Pancreas (tissue), 10 donors: ENCODE data around the gene ENAM. TPM values are rescaled to one million over a fixed set of nuclear protein-coding genes. Genes with fewer than 3 reads are reported as not detected.

Experiments used
- ATAC-seq, 4 donors: fragments of 200-7000 bp; cut with Tn5 transposase; one replicate each; pipeline versions ENCODE4 v1.8.0 to v1.9.1; 2020; ENCODE audit warnings: mild to moderate bottlenecking in 4 of 4, moderate library complexity in 4 of 4
- DNase-seq, 6 donors: peaks; one replicate each; pipeline ENCODE4 v3.0.0-alpha.2; 2020
- FAIRE-seq: peaks from 2 replicates; lab custom pipeline; 2012; peaks lifted over from hg19 to GRCh38; lab: Jason Lieb, UNC
- H3K27ac ChIP-seq, 4 donors: fragments of 200-600 bp; sonication (generic); 1 replicate in 3 of 4; 2 replicates in 1 of 4; pipeline versions ENCODE4 v1.5.0 to v1.8.0; 2020
- H3K27me3 ChIP-seq, 4 donors: fragments of 200-600 bp; one replicate each; pipeline ENCODE4 v1.8.0; 2021
- H3K36me3 ChIP-seq, 3 donors: fragments of 200-600 bp; sonication (generic) in 1 of 3; one replicate each; pipeline versions ENCODE4 v1.5.0 to v1.8.0; 2020 to 2021
- H3K4me1 ChIP-seq, 3 donors: fragments of 200-600 bp; one replicate each; pipeline ENCODE4 v1.8.0; 2021
- H3K4me3 ChIP-seq, 4 donors: fragments of 200-600 bp; sonication (generic) in 2 of 4; one replicate each; pipeline versions ENCODE4 v1.5.0 to v1.8.0; 2020 to 2021
- H3K9me3 ChIP-seq, 4 donors: fragments of 200-600 bp; one replicate each; pipeline ENCODE4 v1.8.0; 2021
- WGBS, 2 donors: extraction: QIAGEN DNeasy Blood & Tissue Kit; methylation state at CpG; one replicate each; pipeline ENCODE4 v1.1.7; 2013; 5-methylcytosine and 5-hydroxymethylcytosine counted together
- intact Hi-C, 3 donors: fragments of 100-400 bp; cut with DNase I; formaldehyde crosslinking; loops; one replicate each; pipeline versions ENCODE4 v1.11.1 to v1.14.2; 2022
- polyA plus RNA-seq, 2 donors: library from polyadenylated mRNA; stranded (reverse); fragments of 200-250 nt; gene quantifications; one replicate each; pipeline ENCODE4 v1.2.3, GENCODE V29; 2013
- total RNA-seq, 6 donors: library from RNA; stranded (reverse); fragmentation: NEBNext Ultra II Directional in 4 of 6; extraction: Animal tissue kit (Norgen Biotek cat#: 25700) in 4 of 6; gene quantifications; one replicate each; pipeline versions ENCODE4 v1.2.1 to v1.2.4, GENCODE V29; 2021 to 2023
- TF ChIP-seq, protein P1 (sequence below), 4 donors: fragments of 200-600 bp; sonication (generic) in 3 of 4; IDR thresholded peaks; one replicate each; pipeline versions ENCODE4 v1.5.0 to v1.8.0; 2021; ENCODE audit warnings: antibody characterized with exemption in 4 of 4
- donor health status: healthy with polysubstance abuse.
- donor health status: DM: no; HTN: no; CAD: no; lungs with moderate emphysema.
- donor health status: DM: no; HTN: no; CAD: no.
- donor health status: control.
- donor health status: control.
- donor health status: Bipolar disorder and iron deficiency.
- donor health status: DM: yes; HTN: yes; CAD: no.
- donor health status: DM: no; HTN: no; CAD: no.
- donor health status: DM: no; HTN: no; CAD: no.
- donor health status: DM: yes; HTN: yes; CAD: no.

ENAM gene
- total and polyA plus RNA-seq, 8 donors, result 0.57 to 3.2 (median 1.3) TPM

DNA sequence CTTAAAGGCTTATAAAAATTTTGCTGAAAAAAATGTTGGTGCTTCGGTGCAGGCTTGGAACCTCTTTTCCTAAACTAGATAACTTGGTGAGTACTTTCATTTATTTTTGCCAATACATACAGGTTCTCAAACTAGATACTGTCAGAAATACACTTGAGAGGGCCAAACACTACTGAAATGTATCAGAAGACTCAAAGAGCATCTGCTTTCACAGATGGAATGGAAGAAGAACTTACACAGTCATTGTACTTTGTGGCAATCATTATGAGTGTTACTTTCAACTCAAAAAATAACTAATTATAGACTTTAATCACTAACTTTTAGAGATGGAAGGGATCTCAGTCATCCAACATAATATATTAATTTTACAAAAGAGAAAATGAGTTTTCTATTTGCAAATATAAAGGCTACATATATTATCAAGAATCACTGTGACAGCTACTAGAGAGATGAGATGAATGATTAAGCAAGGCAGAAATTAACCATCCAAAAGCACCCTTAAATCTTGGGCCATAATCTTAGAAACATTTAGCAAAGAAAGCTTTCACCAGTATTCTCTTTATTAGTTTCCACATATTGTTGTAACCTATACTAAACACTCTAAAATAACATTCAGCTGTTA, 1.0 kb downstream of the ENAM start:
- Histone ChIP-seq H3K27ac (no peak overlapping the region), H3K36me3 (no peaks in the 10 kb centered on the region), H3K4me3 (no peak overlapping the region), H3K9me3 (no peaks in the 10 kb centered on the region), H3K4me1 (no peaks in the 10 kb centered on the region), H3K27me3 (no peaks in the 10 kb centered on the region)
- intact Hi-C loops, result no loop called here
- DNase-seq (no peak), FAIRE-seq (no peak), ATAC-seq (no peak)
- TF ChIP-seq, protein P1, sequence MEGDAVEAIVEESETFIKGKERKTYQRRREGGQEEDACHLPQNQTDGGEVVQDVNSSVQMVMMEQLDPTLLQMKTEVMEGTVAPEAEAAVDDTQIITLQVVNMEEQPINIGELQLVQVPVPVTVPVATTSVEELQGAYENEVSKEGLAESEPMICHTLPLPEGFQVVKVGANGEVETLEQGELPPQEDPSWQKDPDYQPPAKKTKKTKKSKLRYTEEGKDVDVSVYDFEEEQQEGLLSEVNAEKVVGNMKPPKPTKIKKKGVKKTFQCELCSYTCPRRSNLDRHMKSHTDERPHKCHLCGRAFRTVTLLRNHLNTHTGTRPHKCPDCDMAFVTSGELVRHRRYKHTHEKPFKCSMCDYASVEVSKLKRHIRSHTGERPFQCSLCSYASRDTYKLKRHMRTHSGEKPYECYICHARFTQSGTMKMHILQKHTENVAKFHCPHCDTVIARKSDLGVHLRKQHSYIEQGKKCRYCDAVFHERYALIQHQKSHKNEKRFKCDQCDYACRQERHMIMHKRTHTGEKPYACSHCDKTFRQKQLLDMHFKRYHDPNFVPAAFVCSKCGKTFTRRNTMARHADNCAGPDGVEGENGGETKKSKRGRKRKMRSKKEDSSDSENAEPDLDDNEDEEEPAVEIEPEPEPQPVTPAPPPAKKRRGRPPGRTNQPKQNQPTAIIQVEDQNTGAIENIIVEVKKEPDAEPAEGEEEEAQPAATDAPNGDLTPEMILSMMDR (IDR thresholded peaks at IDR 0.05), result no peak
- 87 to 93% methylated on average over 1 of the region's 1 CpG for WGBS, 2 donors

DNA sequence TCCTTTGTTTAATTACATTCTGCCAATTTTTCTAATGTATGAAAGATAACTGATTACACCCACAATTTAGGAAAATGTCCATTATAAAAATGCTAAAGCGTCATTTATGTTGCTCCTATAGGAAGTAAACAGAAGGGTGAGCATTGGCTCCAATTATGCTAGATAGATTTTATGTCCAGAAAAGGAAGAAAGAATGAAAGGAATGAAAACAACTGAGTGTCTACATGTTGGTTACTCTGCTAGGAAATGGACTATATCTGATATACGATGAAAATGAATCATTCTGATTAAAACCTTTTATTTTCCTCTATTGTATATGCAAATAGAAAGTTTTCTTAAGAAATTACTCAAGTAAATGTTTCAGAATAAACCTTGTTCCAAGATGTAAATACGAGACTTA, 1.6 kb downstream of the ENAM start:
- FAIRE-seq (no peak), DNase-seq (no peak), ATAC-seq (no peak)
- no peaks in the 10 kb centered on the region for H3K4me1 ChIP-seq
- no peaks in the 10 kb centered on the region for H3K36me3 ChIP-seq
- no peak overlapping the region for H3K4me3 ChIP-seq
- TF ChIP-seq, protein P1 (IDR thresholded peaks at IDR 0.05), result no peak
- H3K9me3 ChIP-seq, result no peaks in the 10 kb centered on the region
- WGBS, 2 donors, result 75 to 81% methylated on average over 3 of the region's 3 CpGs
- H3K27me3 ChIP-seq, result no peaks in the 10 kb centered on the region
- intact Hi-C loops, result no loop called here
- no peak overlapping the region for H3K27ac ChIP-seq

DNA sequence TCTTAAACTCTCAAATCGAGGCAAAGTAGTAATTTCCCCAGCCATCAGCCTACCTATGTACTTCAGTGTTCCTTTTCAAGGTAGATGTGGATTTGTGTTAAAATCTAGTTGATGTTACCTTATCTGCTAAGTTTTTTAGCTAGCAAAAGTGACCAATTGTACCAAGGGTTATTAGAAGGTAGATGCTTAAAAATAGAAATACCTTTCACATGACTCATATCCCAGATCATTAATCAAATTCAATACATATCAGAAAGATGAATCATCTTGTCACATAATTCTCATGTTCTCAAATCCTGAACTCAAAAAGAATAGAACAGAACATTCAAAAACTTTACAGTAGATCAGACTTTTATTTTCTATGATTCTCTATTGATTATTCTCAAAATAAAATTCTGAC, 3.5 kb downstream of the ENAM start:
- 59 to 76% methylated on average over 1 of the region's 1 CpG for WGBS, 2 donors
- no peak for FAIRE-seq
- H3K4me3 ChIP-seq, result no peak overlapping the region
- no peaks in the 10 kb centered on the region for H3K9me3 ChIP-seq
- H3K27me3 ChIP-seq, result no peaks in the 10 kb centered on the region
- H3K27ac ChIP-seq, result no peak overlapping the region
- TF ChIP-seq, protein P1 (IDR thresholded peaks at IDR 0.05), result no peak
- no peak for DNase-seq
- peaks cover 0 to 5% (median 4%) of the 10 kb centered on the region in 3 donors for H3K4me1 ChIP-seq
- intact Hi-C loops, result no loop called here
- no peaks in the 10 kb centered on the region for H3K36me3 ChIP-seq
- peak in 2 of 4 donors; percentile 15 to 29 for ATAC-seq

DNA sequence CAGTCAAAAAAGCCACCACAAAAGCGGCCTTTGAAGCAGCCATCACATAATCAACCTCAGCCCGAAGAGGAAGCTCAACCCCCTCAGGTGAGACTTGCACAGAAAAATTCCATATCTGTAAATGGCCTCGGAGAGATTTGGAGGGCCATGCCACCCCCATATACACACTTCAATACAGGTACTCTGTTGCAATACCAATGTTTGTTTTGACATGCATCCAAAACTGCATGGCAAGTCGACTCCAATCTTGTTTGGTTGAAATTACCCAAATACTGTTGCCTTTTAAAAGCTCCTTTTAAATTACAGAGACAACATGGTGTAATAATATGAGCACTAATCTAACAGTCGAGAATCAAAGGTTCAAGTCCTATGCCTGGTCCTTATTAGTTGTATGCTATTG, 5.9 kb downstream of the ENAM start:
- Histone ChIP-seq H3K36me3 (no peaks in the 10 kb centered on the region), H3K4me1 (peaks cover 0 to 8% (median 7%) of the 10 kb centered on the region in 3 donors), H3K4me3 (no peak overlapping the region), H3K27ac (no peak overlapping the region), H3K27me3 (no peaks in the 10 kb centered on the region), H3K9me3 (no peaks in the 10 kb centered on the region)
- DNase-seq, result no peak
- FAIRE-seq, result no peak
- intact Hi-C loops, result no loop called here
- 53 to 54% methylated on average over 5 of the region's 5 CpGs for WGBS, 2 donors
- TF ChIP-seq, protein P1 (IDR thresholded peaks at IDR 0.05), result no peak
- ATAC-seq, result peak in 1 of 4 donors; percentile 34

DNA sequence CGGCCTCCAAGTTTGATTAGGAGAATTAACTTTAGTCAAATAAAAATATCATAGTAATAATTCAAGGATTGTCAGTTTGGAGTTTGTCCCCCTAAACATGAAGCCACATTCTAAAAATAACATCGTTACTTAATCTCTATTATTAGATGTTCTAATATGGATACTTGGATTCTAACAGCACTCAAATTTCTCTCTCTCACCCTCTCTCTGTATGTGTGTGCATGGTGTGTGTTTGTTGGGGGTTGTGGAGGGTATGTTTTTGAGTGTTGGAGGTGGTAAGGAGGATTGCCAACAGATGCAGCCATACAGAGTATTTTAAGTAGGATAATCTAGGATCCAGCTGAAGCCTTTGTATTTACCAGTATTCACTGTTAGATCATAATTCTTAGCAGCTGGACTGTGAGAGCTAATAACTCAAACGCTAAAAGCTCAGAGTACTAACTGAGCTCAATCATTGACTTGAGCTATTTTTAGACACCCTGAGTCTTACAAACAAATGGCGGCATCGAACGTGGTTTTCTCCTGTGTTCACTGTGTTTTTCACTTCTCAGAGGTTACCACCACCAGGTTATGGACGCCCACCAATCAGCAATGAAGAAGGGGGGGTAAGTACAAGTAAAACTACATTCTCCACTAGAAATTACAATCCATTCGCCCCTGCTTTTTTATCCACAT, 8.8 kb downstream of the ENAM start:
- Histone ChIP-seq H3K36me3 (no peaks in the 10 kb centered on the region), H3K4me3 (peak overlapping the region in 2 of 4 donors; percentile 26 to 38), H3K27me3 (no peaks in the 10 kb centered on the region), H3K9me3 (no peaks in the 10 kb centered on the region), H3K4me1 (peaks cover 0 to 8% (median 7%) of the 10 kb centered on the region in 3 donors), H3K27ac (peak overlapping the region in 3 of 4 donors; percentile 4 to 58 (median 50))
- DNase-seq (peak in 1 of 6 donors; percentile 6), FAIRE-seq (no peak), ATAC-seq (peak; percentile 77 to 95 (median 94))
- TF ChIP-seq, protein P1 (IDR thresholded peaks at IDR 0.05), result no peak
- intact Hi-C loops, result no loop called here
- WGBS, 2 donors, result 8 to 9% methylated on average over 8 of the region's 8 CpGs
